DOHH2 (cell line): ENCODE data around the gene TTC7B.

Experiments
- H3F3A ChIP-seq: fragments of 200-600 bp; sonication (generic), shearing (Covaris generic); 2 replicates; pipeline ENCODE4 v1.6.0; 2016; ENCODE audit warnings: antibody characterized with exemption, mild to moderate bottlenecking; ENCODE audit not compliant: control insufficient read depth, insufficient read depth
- H3K27ac ChIP-seq: fragments of 200-600 bp; sonication (generic); 2 replicates; pipeline ENCODE4 v1.5.1; 2014; ENCODE audit warnings: low read depth, mild to moderate bottlenecking, low read length, moderate library complexity
- H3K27me3 ChIP-seq: fragments of 200-600 bp; sonication (generic); 2 replicates; pipeline ENCODE4 v1.6.1; 2014; ENCODE audit warnings: mild to moderate bottlenecking, low read length, mixed read lengths; ENCODE audit not compliant: control insufficient read depth
- H3K36me3 ChIP-seq: fragments of 200-600 bp; sonication (generic); 2 replicates; pipeline ENCODE4 v1.6.1; 2014; ENCODE audit warnings: mild to moderate bottlenecking, low read length, moderate library complexity, mixed read lengths; ENCODE audit not compliant: control insufficient read depth
- H3K4me1 ChIP-seq: fragments of 200-600 bp; sonication (generic); 2 replicates; pipeline ENCODE4 v1.6.1; 2014; ENCODE audit warnings: mild to moderate bottlenecking, low read length, mixed read lengths; ENCODE audit not compliant: control insufficient read depth
- H3K4me2 ChIP-seq: fragments of 200-600 bp; sonication (generic); 2 replicates; pipeline ENCODE4 v1.6.0; 2014; ENCODE audit warnings: mild to moderate bottlenecking, low read length, moderate library complexity
- H3K4me3 ChIP-seq: fragments of 200-600 bp; sonication (generic); 2 replicates; pipeline ENCODE4 v1.5.1; 2014; ENCODE audit warnings: mild to moderate bottlenecking, low read length, mixed read lengths
- H3K79me2 ChIP-seq: fragments of 200-600 bp; sonication (generic); 2 replicates; pipeline ENCODE4 v1.6.1; 2014; ENCODE audit warnings: mild to moderate bottlenecking, low read length, mixed read lengths; ENCODE audit not compliant: control insufficient read depth
- H3K9me2 ChIP-seq: fragments of 200-600 bp; sonication (generic); replicated peaks from 2 replicates; pipeline ENCODE4 v1.6.1; 2014; ENCODE audit warnings: mild to moderate bottlenecking, low read length, mixed read lengths; ENCODE audit not compliant: control insufficient read depth
- H3K9me3 ChIP-seq: fragments of 200-600 bp; sonication (generic); 2 replicates; pipeline ENCODE4 v1.6.1; 2014; ENCODE audit warnings: antibody characterized with exemption, low read length, mixed read lengths; ENCODE audit not compliant: control insufficient read depth, insufficient read depth
- H4K20me1 ChIP-seq: fragments of 200-600 bp; sonication (generic); 2 replicates; pipeline ENCODE4 v1.6.0; 2014; ENCODE audit warnings: low read depth, mild to moderate bottlenecking, antibody characterized with exemption, low read length, moderate library complexity; ENCODE audit not compliant: control insufficient read depth, insufficient read depth
- EZH2phosphoT487 ChIP-seq: fragments of 200-600 bp; sonication (generic); IDR thresholded peaks from 2 replicates; pipeline ENCODE4 v1.6.1; 2017; ENCODE audit warnings: borderline replicate concordance, mild to moderate bottlenecking, antibody characterized with exemption, low read length, moderate library complexity, mixed read lengths
- TF ChIP-seq, protein P1 (sequence below): fragments of 200-600 bp; sonication (generic); IDR thresholded peaks from one replicate; pipeline ENCODE4 v1.5.1; 2014; ENCODE audit warnings: antibody characterized with exemption, mild to moderate bottlenecking, low read depth, low read length; ENCODE audit not compliant: poor library complexity, severe bottlenecking

The TTC7B gene

GRCh38 chr14:90508536-90509254 lies 307.5 kb downstream of the TTC7B start:
- no peak for TF ChIP-seq EZH2phosphoT487
- TF ChIP-seq, protein P1, sequence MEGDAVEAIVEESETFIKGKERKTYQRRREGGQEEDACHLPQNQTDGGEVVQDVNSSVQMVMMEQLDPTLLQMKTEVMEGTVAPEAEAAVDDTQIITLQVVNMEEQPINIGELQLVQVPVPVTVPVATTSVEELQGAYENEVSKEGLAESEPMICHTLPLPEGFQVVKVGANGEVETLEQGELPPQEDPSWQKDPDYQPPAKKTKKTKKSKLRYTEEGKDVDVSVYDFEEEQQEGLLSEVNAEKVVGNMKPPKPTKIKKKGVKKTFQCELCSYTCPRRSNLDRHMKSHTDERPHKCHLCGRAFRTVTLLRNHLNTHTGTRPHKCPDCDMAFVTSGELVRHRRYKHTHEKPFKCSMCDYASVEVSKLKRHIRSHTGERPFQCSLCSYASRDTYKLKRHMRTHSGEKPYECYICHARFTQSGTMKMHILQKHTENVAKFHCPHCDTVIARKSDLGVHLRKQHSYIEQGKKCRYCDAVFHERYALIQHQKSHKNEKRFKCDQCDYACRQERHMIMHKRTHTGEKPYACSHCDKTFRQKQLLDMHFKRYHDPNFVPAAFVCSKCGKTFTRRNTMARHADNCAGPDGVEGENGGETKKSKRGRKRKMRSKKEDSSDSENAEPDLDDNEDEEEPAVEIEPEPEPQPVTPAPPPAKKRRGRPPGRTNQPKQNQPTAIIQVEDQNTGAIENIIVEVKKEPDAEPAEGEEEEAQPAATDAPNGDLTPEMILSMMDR: no peak
- no peaks in the 10 kb centered on the region for H4K20me1 ChIP-seq
- no peaks in the 10 kb centered on the region for H3K36me3 ChIP-seq
- H3K79me2 ChIP-seq: no peaks in the 10 kb centered on the region
- no peak overlapping the region for H3K4me3 ChIP-seq
- H3K27ac ChIP-seq: no peak overlapping the region
- no peak overlapping the region for H3K4me2 ChIP-seq
- H3K4me1 ChIP-seq: no peaks in the 10 kb centered on the region
- H3K27me3 ChIP-seq: no peaks in the 10 kb centered on the region; the same call in 1 of the 2 replicates
- no peaks in the 10 kb centered on the region for H3K9me2 ChIP-seq
- H3F3A ChIP-seq: no peaks in the 10 kb centered on the region
- H3K9me3 ChIP-seq: no peaks in the 10 kb centered on the region

GRCh38 chr14:90508036-90508435 lies 308.2 kb downstream of the TTC7B start:
- H3K4me2 ChIP-seq: no peak overlapping the region
- no peaks in the 10 kb centered on the region for H3K36me3 ChIP-seq
- no peaks in the 10 kb centered on the region for H3K4me1 ChIP-seq
- H3K79me2 ChIP-seq: no peaks in the 10 kb centered on the region
- H3K9me3 ChIP-seq: no peaks in the 10 kb centered on the region
- H3K4me3 ChIP-seq: no peak overlapping the region
- H3K9me2 ChIP-seq: no peaks in the 10 kb centered on the region
- H3K27ac ChIP-seq: no peak overlapping the region
- H4K20me1 ChIP-seq: no peaks in the 10 kb centered on the region
- H3K27me3 ChIP-seq: no peaks in the 10 kb centered on the region; the same call in 1 of the 2 replicates
- TF ChIP-seq EZH2phosphoT487: no peak
- TF ChIP-seq, protein P1: no peak
- no peaks in the 10 kb centered on the region for H3F3A ChIP-seq

- Histone ChIP-seq H3K27ac (no peak overlapping the region), H3K36me3 (no peaks in the 10 kb centered on the region), H3K9me3 (no peaks in the 10 kb centered on the region), H4K20me1 (no peaks in the 10 kb centered on the region), H3K4me3 (no peak overlapping the region), H3F3A (no peaks in the 10 kb centered on the region), H3K27me3 (no peaks in the 10 kb centered on the region; the same call in 1 of the 2 replicates), H3K9me2 (no peaks in the 10 kb centered on the region), H3K4me2 (no peak overlapping the region), H3K4me1 (no peaks in the 10 kb centered on the region), H3K79me2 (no peaks in the 10 kb centered on the region)
- TF ChIP-seq, protein P1: no peak
- no peak for TF ChIP-seq EZH2phosphoT487
Measured at GRCh38 chr14:90507428-90507827, 308.8 kb downstream of the TTC7B start.
